GM12892 (cell line): Measurements from ENCODE around the gene TM2D3.

Experiments used
- DNase-seq: peaks from one replicate; pipeline ENCODE4 v3.0.0; 2011; ENCODE audit not compliant: insufficient read length
- FAIRE-seq: peaks from 2 replicates; lab custom pipeline; 2011; peaks lifted over from hg19 to GRCh38; lab: Jason Lieb, UNC
- POLR2A ChIP-seq: IDR thresholded peaks from 2 replicates; pipeline ENCODE4 v1.6.1; 2011; ENCODE audit warnings: low read depth, low read length, control low read depth
- POLR2AphosphoS5 ChIP-seq: IDR thresholded peaks from 2 replicates; pipeline ENCODE4 v1.6.1; 2011; ENCODE audit warnings: low read depth, low read length, control low read depth
- TAF1 ChIP-seq: IDR thresholded peaks from 2 replicates; pipeline ENCODE4 v1.6.1; 2011; ENCODE audit warnings: low read depth, mild to moderate bottlenecking, control low read depth, low read length, borderline replicate concordance

Gene TM2D3

DNA sequence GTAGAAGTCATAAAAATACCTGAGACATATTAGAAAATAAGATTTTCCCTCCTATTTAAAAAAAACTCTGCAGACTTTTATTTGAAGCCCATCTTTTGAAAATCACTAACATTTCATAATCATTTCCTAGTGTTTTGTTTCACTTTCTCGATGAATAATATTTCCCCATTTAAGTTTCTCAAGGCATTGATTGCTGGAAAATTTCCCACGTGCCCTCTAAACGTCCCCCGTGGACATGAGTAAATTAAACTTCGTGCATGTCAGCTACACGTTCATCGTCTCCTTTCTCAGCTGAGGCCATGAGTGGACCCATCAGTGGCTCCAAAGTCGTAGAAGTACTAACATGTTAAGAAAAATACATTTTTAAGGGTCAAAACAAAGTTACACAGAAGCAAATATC lies 2.0 kb upstream of the TM2D3 start:
- FAIRE-seq = no peak
- TF ChIP-seq POLR2A = no peak
- TF ChIP-seq POLR2AphosphoS5 = no peak
- TF ChIP-seq TAF1 = no peak
- no peak for DNase-seq

DNA sequence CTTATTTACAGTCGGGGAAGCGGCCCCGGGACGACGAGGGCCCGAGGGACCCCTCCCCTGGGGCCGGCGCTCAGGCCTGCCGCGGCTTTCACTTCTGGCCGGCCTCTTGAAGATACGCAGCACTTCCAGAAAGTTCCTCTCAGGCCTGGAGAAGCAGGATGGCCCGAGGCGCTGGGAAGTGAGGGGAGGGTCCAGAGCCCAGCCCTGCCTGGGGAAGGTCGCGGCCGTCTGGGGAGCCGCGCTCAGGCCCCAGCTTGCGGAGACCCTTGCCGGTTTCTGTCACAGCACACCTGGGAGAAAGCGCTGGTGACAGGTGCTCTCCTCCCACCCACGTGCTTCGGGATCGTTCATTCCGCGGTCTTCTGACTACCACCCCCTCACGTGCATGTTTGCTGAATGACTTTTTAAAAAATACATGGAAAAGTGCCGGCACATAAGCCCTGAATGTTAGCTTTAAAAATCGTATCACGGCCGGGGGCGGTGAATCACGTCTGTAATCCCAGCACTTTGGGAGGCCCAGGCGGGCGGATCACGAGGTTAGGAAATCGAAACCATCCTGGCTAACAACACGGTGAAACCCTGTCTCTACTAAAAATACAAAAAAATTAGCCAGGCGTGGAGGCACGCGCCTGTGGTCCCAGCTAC lies 727 bp upstream of the TM2D3 start:
- peak; percentile 24 for DNase-seq
- no peak for TF ChIP-seq POLR2A
- no peak for TF ChIP-seq POLR2AphosphoS5
- no peak for TF ChIP-seq TAF1
- FAIRE-seq = no peak

DNA sequence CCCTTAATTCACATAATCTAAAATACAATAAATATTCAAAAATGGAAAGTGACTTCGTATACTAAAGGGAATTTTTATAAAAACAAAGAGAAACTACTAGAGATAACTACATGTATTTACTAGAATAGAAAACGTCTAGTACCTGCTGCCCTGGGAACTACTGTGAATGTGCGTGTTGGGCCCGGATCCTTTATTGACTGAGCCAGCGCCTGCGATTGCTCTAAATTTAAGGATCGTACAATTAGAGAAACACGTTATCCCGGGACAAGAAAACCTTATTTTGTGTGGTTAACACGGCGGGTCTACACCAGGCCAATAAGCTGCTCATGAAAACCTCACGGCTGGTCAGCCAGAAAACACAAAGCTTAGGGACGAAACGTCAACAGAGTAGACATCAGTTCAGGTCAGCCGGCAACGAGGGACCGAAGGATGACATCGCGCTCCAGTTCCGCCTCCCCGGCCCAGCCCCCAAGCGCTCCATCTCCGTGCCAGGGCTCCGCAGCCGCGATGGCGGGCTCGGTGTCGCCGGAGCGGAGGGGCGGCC lies 555 bp downstream of the TM2D3 start:
- TF ChIP-seq TAF1 (no peak), POLR2A (no peak)
- no peak for DNase-seq
- FAIRE-seq = no peak

DNA sequence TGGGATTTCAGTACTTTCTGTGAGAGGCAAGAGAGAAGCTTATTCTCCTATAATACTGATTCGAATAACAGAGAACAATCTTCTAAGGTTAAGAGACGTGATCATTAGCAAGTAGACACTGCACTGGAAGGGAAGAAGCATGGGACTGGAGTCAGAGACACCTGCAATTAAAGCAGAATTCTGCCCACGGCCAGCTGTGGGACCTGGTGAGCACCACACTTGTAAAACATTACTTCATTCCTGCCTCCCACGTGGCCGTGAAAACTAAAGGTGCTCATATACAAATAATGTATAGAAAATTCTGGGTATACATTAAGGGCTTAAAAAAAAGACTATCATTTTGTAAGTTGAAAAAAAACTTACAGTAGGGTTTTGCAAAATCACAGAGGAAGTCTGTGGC lies 2.0 kb downstream of the TM2D3 start:
- TF ChIP-seq POLR2A = no peak
- no peak for TF ChIP-seq POLR2AphosphoS5
- TF ChIP-seq TAF1 = no peak
- DNase-seq (no peak), FAIRE-seq (no peak)

DNA sequence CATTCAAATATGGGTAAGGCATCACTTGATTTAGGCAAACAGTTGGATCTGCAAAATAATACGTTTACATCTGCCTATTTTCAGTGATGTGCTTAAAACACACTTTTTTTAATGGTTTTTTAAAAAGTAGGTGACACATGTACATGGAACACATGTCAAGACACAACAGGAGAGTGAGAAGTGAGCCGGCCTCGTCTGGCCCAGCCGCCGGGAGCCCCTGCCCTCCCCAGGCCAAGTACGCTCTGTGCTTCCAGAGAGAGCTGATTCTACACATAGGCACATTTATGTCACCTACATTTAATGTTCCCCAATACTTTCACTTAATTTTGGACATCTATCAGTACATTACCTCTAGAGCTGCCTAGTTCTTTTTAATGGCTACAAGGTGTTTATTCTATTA lies 3.8 kb downstream of the TM2D3 start:
- FAIRE-seq (no peak), DNase-seq (no peak)
- TF ChIP-seq TAF1 = no peak
- no peak for TF ChIP-seq POLR2A
- no peak for TF ChIP-seq POLR2AphosphoS5

DNA sequence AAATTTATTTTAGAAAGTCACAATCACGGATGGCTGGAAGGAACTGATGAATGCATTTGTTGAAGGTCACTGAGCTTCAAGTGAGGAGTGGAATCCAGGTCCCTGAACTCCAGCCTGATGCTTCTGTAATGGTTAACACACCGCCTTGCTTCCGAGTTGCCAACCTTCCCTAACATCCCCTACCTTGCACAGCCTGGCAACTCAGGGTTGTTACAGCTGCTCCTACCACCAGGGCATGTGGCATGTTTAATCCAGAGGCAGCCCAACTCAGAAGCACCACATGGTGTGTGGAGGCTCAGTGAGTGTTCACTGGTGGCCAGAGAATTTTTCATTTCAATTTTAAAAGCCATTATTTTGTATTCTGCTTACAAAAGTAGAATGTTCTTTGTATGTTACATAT lies 4.9 kb downstream of the TM2D3 start:
- no peak for TF ChIP-seq POLR2AphosphoS5
- no peak for TF ChIP-seq POLR2A
- TF ChIP-seq TAF1 = no peak
- DNase-seq (no peak), FAIRE-seq (no peak)

DNA sequence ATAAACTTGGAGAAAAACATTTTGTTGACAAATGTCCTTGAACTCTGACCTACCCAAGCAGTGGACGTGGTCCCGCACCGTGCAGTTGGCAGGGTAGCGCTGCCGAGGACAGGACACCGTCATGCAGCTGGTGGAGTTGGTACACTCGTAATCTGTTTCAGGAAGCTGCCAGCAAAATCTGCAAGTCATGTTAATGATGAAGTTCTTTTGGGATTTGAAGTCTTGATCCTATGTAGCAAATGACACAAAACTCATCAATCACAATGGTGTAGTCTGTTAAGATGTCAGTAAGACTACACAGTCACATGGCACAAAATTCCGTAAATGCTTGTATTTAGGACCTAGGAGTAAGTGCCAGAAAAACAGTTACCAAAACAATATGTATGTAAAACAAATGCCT lies 5.5 kb downstream of the TM2D3 start:
- FAIRE-seq (no peak), DNase-seq (no peak)
- TF ChIP-seq POLR2A = no peak
- TF ChIP-seq POLR2AphosphoS5 = no peak
- no peak for TF ChIP-seq TAF1

DNA sequence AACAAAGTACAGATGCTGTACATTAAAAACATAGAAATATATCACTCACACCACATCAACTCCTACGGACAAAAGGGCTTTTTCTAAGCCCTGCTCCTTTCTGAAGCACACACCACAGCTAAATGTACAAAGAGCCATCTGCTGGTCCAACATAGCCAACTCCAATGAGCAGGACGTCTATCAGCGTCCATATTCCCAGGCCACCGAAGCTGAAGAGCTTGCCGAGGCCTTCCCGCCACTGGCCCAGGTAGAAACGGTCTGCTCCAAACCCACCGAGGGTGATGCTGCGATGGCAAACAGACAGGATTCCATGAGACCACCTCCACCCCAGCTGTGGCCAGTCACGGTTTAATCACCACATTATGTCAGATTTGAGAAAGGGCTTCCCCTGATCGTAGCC lies 9.8 kb downstream of the TM2D3 start:
- TF ChIP-seq POLR2AphosphoS5 (no peak), TAF1 (no peak), POLR2A (no peak)
- DNase-seq (no peak), FAIRE-seq (no peak)

DNA sequence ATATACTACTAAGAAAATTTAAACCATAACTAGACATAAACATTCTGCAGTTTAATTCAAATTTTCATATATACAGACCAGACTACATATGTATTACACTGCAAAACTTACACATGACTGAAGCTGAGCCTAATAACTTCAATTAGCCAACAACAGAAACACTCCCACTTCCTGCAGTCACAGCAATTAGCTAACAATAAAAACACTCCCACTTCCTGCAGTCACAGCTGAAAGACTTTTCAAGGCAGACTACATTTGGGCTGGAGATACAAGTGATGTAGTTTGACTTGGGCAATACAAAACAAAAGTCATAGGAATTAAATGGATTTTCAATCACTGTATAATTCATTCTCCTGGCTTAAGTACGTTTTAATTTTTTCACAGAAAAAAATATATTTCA lies 10.3 kb downstream of the TM2D3 start:
- FAIRE-seq = no peak

DNA sequence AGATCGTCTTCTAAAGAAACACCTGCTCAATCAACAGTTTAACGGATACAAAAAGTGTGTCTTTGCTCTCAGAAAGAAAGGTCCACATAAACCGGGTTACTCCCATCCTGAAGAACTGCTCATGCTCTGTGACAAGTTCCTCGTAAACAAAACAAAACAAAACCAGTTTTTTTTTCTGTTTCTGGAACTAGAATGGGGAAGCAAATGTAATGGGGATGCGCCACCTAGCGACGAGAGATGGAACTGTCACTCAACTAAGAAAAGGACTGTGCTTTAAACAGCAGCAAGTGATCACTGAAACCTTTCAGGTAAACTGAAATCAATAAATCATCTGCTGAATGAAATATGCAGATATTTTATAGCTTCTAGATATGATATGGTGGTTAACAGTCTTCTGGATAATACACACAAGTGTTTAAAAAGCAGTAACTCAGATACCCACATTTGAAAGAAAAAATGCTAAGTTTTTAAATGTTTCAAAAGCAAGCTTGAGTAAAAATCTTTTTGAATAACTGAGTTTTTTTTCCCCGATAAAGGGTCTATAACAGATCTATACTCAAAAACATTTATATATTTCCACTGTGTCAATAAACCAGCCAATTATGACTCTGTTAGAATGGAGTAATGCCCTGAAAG lies 10.9 kb downstream of the TM2D3 start:
- TF ChIP-seq POLR2A (no peak), POLR2AphosphoS5 (no peak), TAF1 (no peak)
- FAIRE-seq (peak; percentile 90), DNase-seq (peak; percentile 31)

More for the DNA sequence above, 10.3 kb downstream of the TM2D3 start:
- TF ChIP-seq TAF1 (no peak), POLR2A (no peak), POLR2AphosphoS5 (no peak)
- no peak for DNase-seq

DNA sequence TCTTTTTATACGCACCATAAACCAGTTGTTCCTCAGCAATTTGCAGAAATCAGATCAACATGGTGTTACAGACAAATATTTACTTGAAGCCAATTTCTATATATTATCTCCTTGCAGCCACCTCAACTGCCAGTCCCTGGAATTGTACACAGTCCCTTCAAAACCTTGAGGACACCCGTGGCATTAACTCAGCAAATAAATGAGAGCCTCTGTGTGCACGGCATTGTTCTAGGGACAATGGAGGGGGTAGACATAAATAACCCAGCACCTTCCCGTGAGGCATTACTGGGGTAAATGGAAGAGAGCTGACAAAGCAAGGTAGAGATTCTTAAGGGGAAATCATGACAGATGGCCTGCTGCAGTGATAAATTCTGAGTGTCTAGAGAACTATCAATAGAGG lies 12.5 kb downstream of the TM2D3 start:
- TF ChIP-seq POLR2AphosphoS5 = no peak
- TF ChIP-seq TAF1 = no peak
- no peak for TF ChIP-seq POLR2A
- no peak for DNase-seq
- FAIRE-seq = no peak

DNA sequence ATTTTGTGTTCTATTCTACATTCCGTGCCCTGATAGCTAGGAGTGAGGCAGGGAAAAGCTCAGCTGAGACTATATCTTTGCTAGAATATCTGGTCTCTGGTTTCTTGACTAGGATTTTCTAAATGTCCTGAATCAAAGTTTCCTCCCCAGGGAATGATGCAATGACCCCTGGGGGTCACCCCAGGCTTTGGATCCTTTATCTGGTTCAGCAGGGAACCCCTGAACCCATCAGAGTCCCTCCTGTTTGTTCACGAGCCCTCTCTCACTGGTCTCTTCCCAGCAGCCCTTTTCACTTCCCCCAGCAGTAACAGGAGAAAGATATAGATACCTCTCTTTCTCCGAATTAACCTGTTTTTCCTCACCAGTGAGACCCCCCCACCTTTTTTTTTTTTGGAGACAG lies 14.3 kb downstream of the TM2D3 start:
- DNase-seq = no peak
- FAIRE-seq = no peak
- TF ChIP-seq TAF1 = no peak
- TF ChIP-seq POLR2AphosphoS5 = no peak
- no peak for TF ChIP-seq POLR2A

DNA sequence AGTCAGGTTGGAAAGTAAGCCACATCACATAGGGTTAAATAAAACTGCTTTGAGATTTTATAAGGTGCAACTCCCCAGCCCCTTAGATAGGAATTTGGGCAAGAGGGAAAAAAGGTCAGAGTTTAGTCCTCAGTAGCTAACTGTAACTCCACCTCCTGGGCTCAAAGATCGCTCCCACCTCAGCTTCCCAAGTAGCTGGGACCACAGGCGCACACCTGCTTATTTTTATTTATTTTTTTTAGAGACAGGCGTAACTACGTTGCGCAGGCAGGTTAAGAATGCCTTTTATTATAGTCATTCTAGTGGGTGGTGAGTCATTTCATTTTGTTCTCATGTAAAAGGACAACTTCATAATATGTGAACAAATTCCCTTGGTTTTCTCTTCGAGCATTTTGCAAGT lies 14.7 kb downstream of the TM2D3 start:
- TF ChIP-seq POLR2AphosphoS5 (no peak), POLR2A (no peak), TAF1 (no peak)
- FAIRE-seq (no peak), DNase-seq (no peak)

DNA sequence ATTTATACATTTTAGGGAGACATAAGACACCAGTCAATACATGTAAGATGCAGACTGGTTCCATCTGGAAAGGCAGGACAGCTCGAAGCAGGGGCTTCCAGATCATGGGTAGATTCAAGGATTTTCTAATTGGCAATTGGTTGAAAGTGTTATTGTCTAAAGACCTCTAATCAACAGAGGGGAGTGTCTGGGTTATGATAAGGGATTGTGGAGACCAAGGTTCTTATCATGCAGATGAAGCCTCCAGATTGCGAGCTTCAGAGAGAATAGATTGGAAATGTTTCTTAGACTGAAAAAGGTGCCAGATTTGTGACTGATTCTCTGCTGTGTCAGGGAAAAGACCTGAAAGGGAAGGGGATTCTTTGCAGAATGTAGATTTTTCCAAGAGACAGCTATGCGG lies 15.1 kb downstream of the TM2D3 start:
- DNase-seq (no peak), FAIRE-seq (no peak)
- TF ChIP-seq POLR2AphosphoS5 (no peak), POLR2A (no peak), TAF1 (no peak)
